HepG2 (cell line): ENCODE results near the gene IRF2. TPM values are rescaled to one million over a fixed set of nuclear protein-coding genes. Genes with fewer than 3 reads are reported as not detected.

Experiments used
- BHLHE40 ChIP-seq: IDR thresholded peaks from 2 replicates; pipeline ENCODE4 v1.6.1; 2011; ENCODE audit warnings: low read length, improper control_type of control experiment
- ELK4 ChIP-seq: sonication (generic); formaldehyde crosslinking; IDR thresholded peaks from 2 replicates; pipeline ENCODE4 v1.9.0; 2021; ENCODE audit warnings: missing genetic modification reagents, borderline replicate concordance
- IKZF4 ChIP-seq: sonication (generic); formaldehyde crosslinking; IDR thresholded peaks from 2 replicates; pipeline ENCODE4 v1.5.1; 2020; ENCODE audit warnings: borderline replicate concordance, mild to moderate bottlenecking, low read depth, missing genetic modification reagents; ENCODE audit errors: not compliant biosample characterization
- LCORL ChIP-seq, 2 experiments: fragments of 450-650 bp in 1 of 2; sonication (generic) in 1 of 2; formaldehyde crosslinking in 1 of 2; IDR thresholded peaks; 2 replicates each; pipeline versions ENCODE4 v1.5.0 to v1.6.1; 2017 to 2020; ENCODE audit warnings: antibody characterized with exemption in 1 of 2, missing genetic modification reagents in 1 of 2
- NCOA1 ChIP-seq: sonication (generic); formaldehyde crosslinking; IDR thresholded peaks from 2 replicates; pipeline ENCODE4 v1.9.0; 2021; ENCODE audit warnings: missing genetic modification reagents
- NFYC ChIP-seq: IDR thresholded peaks from 2 replicates; pipeline ENCODE4 v1.6.1; 2016; ENCODE audit warnings: missing genetic modification reagents, missing compliant biosample characterization
- NONO ChIP-seq, 2 experiments: fragments of 450-650 bp in 1 of 2; sonication (generic) in 1 of 2; formaldehyde crosslinking in 1 of 2; IDR thresholded peaks in 1 of 2; conservative IDR thresholded peaks in 1 of 2; 2 replicates each; pipeline versions ENCODE4 v1.6.1 to v1.8.0; 2017 to 2022; ENCODE audit warnings: mild to moderate bottlenecking in 1 of 2, missing genetic modification reagents in 1 of 2, moderate library complexity in 1 of 2
- NR2F2 ChIP-seq: IDR thresholded peaks from 2 replicates; pipeline ENCODE4 v1.6.1; 2012; ENCODE audit warnings: low read depth, inconsistent platforms, borderline replicate concordance
- PHF5A ChIP-seq: IDR thresholded peaks from one replicate; pipeline ENCODE4 v1.6.1; 2018; ENCODE audit warnings: low read depth, missing genetic modification reagents; ENCODE audit not compliant: unreplicated experiment
- RAD51 ChIP-seq: fragments of 450-650 bp; IDR thresholded peaks from 2 replicates; pipeline ENCODE4 v1.6.1; 2016; ENCODE audit warnings: borderline replicate concordance
- RCOR2 ChIP-seq: IDR thresholded peaks from 2 replicates; pipeline ENCODE4 v1.6.1; 2016; ENCODE audit warnings: missing biosample characterization, missing genetic modification reagents
- TEAD2 ChIP-seq: sonication (generic); formaldehyde crosslinking; IDR thresholded peaks from 2 replicates; pipeline ENCODE4 v1.9.0; 2021; ENCODE audit warnings: missing genetic modification reagents
- UBTF ChIP-seq: sonication (generic); formaldehyde crosslinking; IDR thresholded peaks from 2 replicates; pipeline ENCODE4 v1.4.0; 2020; ENCODE audit warnings: mild to moderate bottlenecking, missing genetic modification reagents
- ZNF224 ChIP-seq: sonication (generic); formaldehyde crosslinking; IDR thresholded peaks from 2 replicates; pipeline ENCODE4 v1.5.0; 2020; ENCODE audit warnings: mild to moderate bottlenecking, missing genetic modification reagents
- ZNF7 ChIP-seq: IDR thresholded peaks from 2 replicates; pipeline ENCODE4 v1.6.1; 2016; ENCODE audit warnings: missing biosample characterization, missing genetic modification reagents
- ZNF83 ChIP-seq: sonication (generic); formaldehyde crosslinking; IDR thresholded peaks from 2 replicates; pipeline ENCODE4 v1.4.0; 2020; ENCODE audit warnings: missing genetic modification reagents, mild to moderate bottlenecking, borderline replicate concordance
- ZXDC ChIP-seq: sonication (generic); formaldehyde crosslinking; IDR thresholded peaks from 2 replicates; pipeline ENCODE4 v1.5.0; 2020; ENCODE audit warnings: mild to moderate bottlenecking, missing genetic modification reagents
- polyA plus RNA-seq, 8 experiments: library from polyadenylated mRNA; depleted of rRNA in 3 of 8; stranded (reverse) in 7 of 8; unstranded in 1 of 8; fragments of >200 nt; fragmentation: Illumina TruSeq in 4 of 8; extraction: Trizol in 4 of 8; gene quantifications; 2 replicates each; pipeline versions ENCODE4 v1.2.1 to v1.2.3, GENCODE V29; 2011 to 2016; ENCODE audit warnings: low read depth in 4 of 8, missing spikeins in 1 of 8, mixed read lengths in 1 of 8; ENCODE audit not compliant: insufficient read depth in 1 of 8
- total RNA-seq, 5 experiments: library from RNA; depleted of rRNA; stranded (reverse); fragments of >200 nt; fragmentation: Illumina TruSeq; extraction: Trizol; gene quantifications; 2 replicates each; pipeline ENCODE4 v1.2.3, GENCODE V29; 2016; ENCODE audit warnings: low read depth in 1 of 5
- TF ChIP-seq, protein P1 (sequence below): IDR thresholded peaks from 2 replicates; pipeline ENCODE4 v1.6.1; 2018; ENCODE audit warnings: missing genetic modification reagents, mild to moderate bottlenecking, missing compliant biosample characterization

The IRF2 gene
- total and polyA plus RNA-seq, 2 of the 13 experiments (the other 11 are each of a cell fraction or from before 2014, with no cell fraction given), result 15.5 to 28.8 TPM

DNA sequence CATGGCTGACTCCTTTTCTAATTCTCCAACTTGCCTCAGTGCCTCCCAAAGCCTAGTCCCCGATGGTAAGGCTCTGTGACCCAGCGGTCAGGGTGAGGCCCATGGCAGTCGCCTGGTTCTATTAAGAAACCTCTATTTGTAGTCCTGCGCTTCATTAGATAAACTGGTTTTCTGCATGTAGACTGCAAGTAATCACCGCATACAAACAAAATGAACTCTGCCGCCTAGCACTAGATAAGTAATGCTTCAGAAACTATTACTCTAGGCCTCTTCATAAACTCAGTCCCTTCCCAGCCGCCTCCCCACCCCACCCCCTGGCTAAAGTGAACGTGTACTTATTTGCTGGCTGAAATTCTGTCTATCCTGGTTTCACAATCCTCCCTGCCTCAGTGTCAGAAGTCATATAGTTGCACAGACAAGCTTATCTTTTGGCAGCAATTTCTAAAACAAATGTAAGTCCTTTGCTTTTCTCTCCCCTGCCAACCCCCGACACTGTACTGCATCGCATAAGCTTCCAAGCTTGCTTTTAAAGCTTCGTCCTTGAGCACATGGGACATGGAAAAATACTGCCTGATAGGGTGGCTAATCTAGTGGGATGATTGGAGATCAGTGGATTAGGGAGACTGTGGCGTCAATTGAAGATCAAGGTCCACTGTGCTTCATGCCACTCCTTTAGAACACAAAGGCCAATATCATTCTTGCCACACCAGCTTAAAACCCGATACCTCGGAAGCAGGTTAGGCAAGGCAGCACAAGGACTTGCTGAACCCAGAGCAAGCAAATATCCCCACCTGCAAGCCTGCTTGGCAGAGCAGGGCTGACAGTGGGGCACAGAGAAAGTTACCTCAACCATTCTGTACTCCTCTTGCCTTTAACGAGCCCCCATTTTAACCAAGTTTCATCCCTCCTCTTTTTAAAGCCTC is 125.8 kb downstream of the IRF2 start (continued):
- peak; percentile 39; the same call in 1 of the 2 replicates for TF ChIP-seq UBTF (CRISPR knock-in tag)
- TF ChIP-seq NFYC, result peak; percentile 56
- peak; percentile 79 for TF ChIP-seq ZNF7 (CRISPR knock-in tag)
- TF ChIP-seq ELK4 (CRISPR knock-in tag), result no peak
- 0 out of 2 replicates have a peak, but pooled peaks have one; percentile 33 for TF ChIP-seq ZXDC (CRISPR knock-in tag)
- peak; percentile 86; the same call in 1 of the 2 replicates for TF ChIP-seq LCORL (IDR thresholded peaks at IDR 0.05)
- TF ChIP-seq LCORL (CRISPR knock-in tag; IDR thresholded peaks at IDR 0.05), result peak; percentile 96
- no peak for TF ChIP-seq ZNF224 (CRISPR knock-in tag)
- no peak for TF ChIP-seq BHLHE40
- TF ChIP-seq IKZF4 (CRISPR knock-in tag), result no peak
- TF ChIP-seq RAD51, result no peak
- peak; percentile 40 for TF ChIP-seq PHF5A
- peak; percentile 94 for TF ChIP-seq NCOA1 (CRISPR knock-in tag)
- TF ChIP-seq ZNF83 (CRISPR knock-in tag), result no peak
- TF ChIP-seq TEAD2, result no peak
- TF ChIP-seq, protein P1, sequence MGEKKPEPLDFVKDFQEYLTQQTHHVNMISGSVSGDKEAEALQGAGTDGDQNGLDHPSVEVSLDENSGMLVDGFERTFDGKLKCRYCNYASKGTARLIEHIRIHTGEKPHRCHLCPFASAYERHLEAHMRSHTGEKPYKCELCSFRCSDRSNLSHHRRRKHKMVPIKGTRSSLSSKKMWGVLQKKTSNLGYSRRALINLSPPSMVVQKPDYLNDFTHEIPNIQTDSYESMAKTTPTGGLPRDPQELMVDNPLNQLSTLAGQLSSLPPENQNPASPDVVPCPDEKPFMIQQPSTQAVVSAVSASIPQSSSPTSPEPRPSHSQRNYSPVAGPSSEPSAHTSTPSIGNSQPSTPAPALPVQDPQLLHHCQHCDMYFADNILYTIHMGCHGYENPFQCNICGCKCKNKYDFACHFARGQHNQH (CRISPR knock-in tag), result peak; percentile 65
- peak; percentile 68 for TF ChIP-seq RCOR2 (CRISPR knock-in tag)
- peak; percentile 42; the same call in 1 of the 2 replicates for TF ChIP-seq NR2F2
- TF ChIP-seq NONO (IDR thresholded peaks at IDR 0.05), result no peak
- peak; percentile 87 for TF ChIP-seq NONO (CRISPR knock-in tag; conservative IDR thresholded peaks at IDR 0.05)
